HepG2 (cell line): Measurements from ENCODE around the gene COL8A1. TPM values are rescaled to one million over a fixed set of nuclear protein-coding genes. Genes with fewer than 3 reads are reported as not detected.

Experiments
- ARID3A ChIP-seq: IDR thresholded peaks from 2 replicates; pipeline ENCODE4 v1.6.1; 2012; ENCODE audit warnings: low read depth, low read length, improper control_type of control experiment
- CREB1 ChIP-seq, 2 experiments: fragments of 450-650 bp in 1 of 2; IDR thresholded peaks; 2 replicates each; pipeline ENCODE4 v1.6.1; 2016 to 2017; ENCODE audit warnings: control low read depth in 1 of 2, mild to moderate bottlenecking in 1 of 2, missing compliant biosample characterization in 1 of 2, missing genetic modification characterization in 1 of 2
- ESRRA ChIP-seq: sonication (generic); formaldehyde crosslinking; IDR thresholded peaks from 2 replicates; pipeline ENCODE4 v1.5.1; 2020; ENCODE audit warnings: mild to moderate bottlenecking, low read depth, missing genetic modification reagents
- FOXP1 ChIP-seq, 2 experiments: fragments of 450-650 bp in 1 of 2; IDR thresholded peaks; 2 replicates each; pipeline ENCODE4 v1.6.1; 2017 to 2018; ENCODE audit warnings: antibody characterized with exemption in 1 of 2
- NCOA2 ChIP-seq: sonication (generic); formaldehyde crosslinking; IDR thresholded peaks from 2 replicates; pipeline ENCODE4 v1.8.0; 2022; ENCODE audit warnings: inconsistent platforms
- PAF1 ChIP-seq: IDR thresholded peaks from 2 replicates; pipeline ENCODE4 v1.6.1; 2016; ENCODE audit warnings: missing genetic modification reagents, missing compliant biosample characterization
- RFX1 ChIP-seq: fragments of 450-650 bp; IDR thresholded peaks from 2 replicates; pipeline ENCODE4 v1.6.1; 2017
- ZBED4 ChIP-seq: sonication (generic); formaldehyde crosslinking; IDR thresholded peaks from 2 replicates; pipeline ENCODE4 v1.4.0; 2020; ENCODE audit warnings: missing genetic modification reagents, borderline replicate concordance
- ZMAT5 ChIP-seq: sonication (generic); formaldehyde crosslinking; IDR thresholded peaks from 2 replicates; pipeline ENCODE4 v1.5.0; 2020; ENCODE audit warnings: mild to moderate bottlenecking, low read depth, missing genetic modification reagents, borderline replicate concordance
- ZNF550 ChIP-seq: sonication (generic); formaldehyde crosslinking; IDR thresholded peaks from 2 replicates; pipeline ENCODE4 v1.4.0; 2020; ENCODE audit warnings: mild to moderate bottlenecking, missing genetic modification reagents, borderline replicate concordance
- polyA plus RNA-seq, 8 experiments: library from polyadenylated mRNA; depleted of rRNA in 3 of 8; stranded (reverse) in 7 of 8; unstranded in 1 of 8; fragments of >200 nt; fragmentation: Illumina TruSeq in 4 of 8; extraction: Trizol in 4 of 8; gene quantifications; 2 replicates each; pipeline versions ENCODE4 v1.2.1 to v1.2.3, GENCODE V29; 2011 to 2016; ENCODE audit warnings: low read depth in 4 of 8, missing spikeins in 1 of 8, mixed read lengths in 1 of 8; ENCODE audit not compliant: insufficient read depth in 1 of 8
- total RNA-seq, 5 experiments: library from RNA; depleted of rRNA; stranded (reverse); fragments of >200 nt; fragmentation: Illumina TruSeq; extraction: Trizol; gene quantifications; 2 replicates each; pipeline ENCODE4 v1.2.3, GENCODE V29; 2016; ENCODE audit warnings: low read depth in 1 of 5

COL8A1 gene
- total and polyA plus RNA-seq, 2 of the 13 experiments (the other 11 are each of a cell fraction or from before 2014, with no cell fraction given), result not detected

DNA sequence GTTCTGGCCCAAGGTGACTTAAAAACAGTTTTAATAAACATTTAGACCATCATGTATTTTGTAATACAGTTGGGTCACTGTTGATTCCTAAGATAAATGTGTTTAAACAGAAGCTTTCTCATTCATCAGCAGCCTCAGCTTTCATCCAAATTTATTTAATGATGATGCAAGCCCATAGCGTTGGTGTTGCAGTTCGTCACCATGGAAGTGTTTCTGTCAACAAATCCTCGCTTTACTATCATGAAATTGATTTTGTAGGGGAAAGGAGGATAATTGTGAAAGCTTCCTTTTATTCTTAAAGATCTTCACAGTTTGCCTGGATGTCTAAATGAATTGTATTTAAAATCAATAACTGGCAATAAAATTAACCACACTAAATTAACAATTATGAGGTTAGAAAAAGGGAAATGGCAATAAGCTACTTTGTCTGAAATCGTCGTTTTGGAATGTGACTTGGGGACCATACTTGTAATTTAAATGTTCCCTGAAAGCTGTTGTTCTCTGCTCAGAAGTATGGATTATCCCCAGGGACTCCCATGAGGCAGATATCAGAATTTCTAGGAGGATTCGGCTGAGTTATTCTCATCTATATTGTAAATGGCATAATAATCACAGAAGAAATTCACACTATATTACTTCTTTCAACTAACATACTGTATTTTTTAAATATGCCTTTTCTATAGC, 208.2 kb downstream of the COL8A1 start (continued):
- TF ChIP-seq ESRRA (CRISPR knock-in tag) (no peak), FOXP1 (IDR thresholded peaks at IDR 0.05) (no peak), FOXP1 (CRISPR knock-in tag; IDR thresholded peaks at IDR 0.05) (peak; percentile 25; the same call in 1 of the 2 replicates), CREB1 (IDR thresholded peaks at IDR 0.05) (no peak; the same call in 1 of the 2 replicates), CREB1 (CRISPR knock-in tag; IDR thresholded peaks at IDR 0.05) (peak; percentile 21; the same call in 1 of the 2 replicates), NCOA2 (CRISPR knock-in tag) (peak; percentile 13; the same call in 1 of the 2 replicates), ZMAT5 (CRISPR knock-in tag) (no peak), RFX1 (peak; percentile 36; the same call in 1 of the 2 replicates), PAF1 (peak; percentile 76), ARID3A (peak; percentile 87), ZBED4 (0 out of 2 replicates have a peak, but pooled peaks have one; percentile 18), ZNF550 (CRISPR knock-in tag) (no peak)
